HG02970 (cell line): ENCODE data around the gene CCDC85C.

Source experiments
- ATAC-seq: cut with Tn5 transposase; IDR thresholded peaks from one replicate; pipeline ENCODE4 v1.9.1; 2021; ENCODE audit warnings: mild to moderate bottlenecking, moderate library complexity, moderate number of reproducible peaks; ENCODE audit not compliant: unreplicated experiment, low FRiP score

The CCDC85C gene

GRCh38 chr14:99516156-99516870 lies 87.7 kb downstream of the CCDC85C start:
- no peak for ATAC-seq

DNA sequence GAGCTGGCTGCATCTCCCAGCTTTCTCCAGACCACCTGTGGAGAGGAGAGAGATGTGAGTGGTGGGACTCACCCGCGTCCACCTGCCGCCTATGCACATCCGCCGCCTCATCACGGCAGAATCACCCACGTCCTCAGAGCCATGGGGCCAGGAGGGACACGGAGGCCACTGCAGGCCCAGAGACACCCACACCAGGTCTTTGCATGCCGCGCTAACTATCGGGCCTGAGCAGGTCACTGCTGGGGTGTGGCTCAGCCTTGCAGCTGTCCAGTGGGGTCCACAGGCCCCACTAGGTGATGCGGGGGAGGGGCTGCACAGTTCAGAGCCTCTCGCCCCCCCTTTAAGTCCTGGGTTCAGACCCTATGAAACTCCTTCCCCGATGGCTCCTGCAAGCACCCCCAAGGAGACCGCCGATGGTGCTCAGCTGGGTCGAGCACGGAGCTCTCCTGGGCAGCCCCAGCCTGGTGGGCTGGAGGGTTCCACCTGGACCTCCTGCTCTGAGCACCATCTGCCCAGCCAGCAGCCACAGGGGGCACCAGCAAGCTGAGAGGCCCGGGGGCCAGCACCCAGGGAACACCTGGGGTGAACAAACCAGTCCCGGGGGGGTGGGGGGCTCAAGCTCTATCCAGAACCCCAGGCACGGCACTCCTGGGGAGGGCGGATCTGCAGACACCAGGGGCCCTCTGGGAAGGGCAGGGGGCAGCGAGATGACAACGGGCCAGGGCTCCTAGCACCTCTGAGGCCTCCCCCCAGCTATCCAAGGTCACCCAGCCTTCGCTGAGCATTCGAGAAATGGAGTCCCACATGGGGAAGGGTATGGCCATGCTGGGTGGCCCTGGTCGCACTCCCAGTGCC lies 88.5 kb downstream of the CCDC85C start:
- no peak for ATAC-seq

- no peak for ATAC-seq
Measured at GRCh38 chr14:99514552-99515300, 89.3 kb downstream of the CCDC85C start.

DNA sequence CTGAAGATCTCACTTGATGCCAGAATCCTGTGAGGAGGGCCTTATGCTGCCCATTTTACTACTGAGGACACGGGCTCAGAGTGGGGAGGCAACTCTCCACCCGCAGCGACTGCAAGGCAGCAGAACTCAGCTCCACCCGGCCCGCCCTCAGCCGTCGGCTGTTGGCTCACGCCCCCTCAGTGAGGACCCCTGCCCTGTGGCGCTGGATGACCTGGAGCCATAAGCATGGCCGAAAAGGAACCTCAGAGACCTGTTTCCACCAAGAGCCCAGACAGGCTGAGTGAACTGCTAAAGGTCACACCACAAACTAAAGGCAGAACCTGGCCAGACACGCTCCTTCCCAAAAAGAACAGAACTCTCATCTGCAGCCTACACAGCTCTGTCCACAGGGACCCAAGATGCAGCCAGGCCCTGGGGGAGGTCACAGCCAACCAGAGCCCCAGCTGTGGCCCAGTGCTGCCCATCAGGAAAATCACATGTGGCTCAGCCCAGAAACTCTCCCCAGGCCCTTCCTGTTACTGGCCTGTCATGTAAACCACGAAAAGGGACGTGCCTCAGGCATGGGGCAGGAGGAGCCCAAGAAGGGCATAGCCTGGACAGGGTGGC lies 90.0 kb downstream of the CCDC85C start:
- no peak for ATAC-seq

GRCh38 chr14:99513183-99513694 lies 90.8 kb downstream of the CCDC85C start:
- no peak for ATAC-seq

DNA sequence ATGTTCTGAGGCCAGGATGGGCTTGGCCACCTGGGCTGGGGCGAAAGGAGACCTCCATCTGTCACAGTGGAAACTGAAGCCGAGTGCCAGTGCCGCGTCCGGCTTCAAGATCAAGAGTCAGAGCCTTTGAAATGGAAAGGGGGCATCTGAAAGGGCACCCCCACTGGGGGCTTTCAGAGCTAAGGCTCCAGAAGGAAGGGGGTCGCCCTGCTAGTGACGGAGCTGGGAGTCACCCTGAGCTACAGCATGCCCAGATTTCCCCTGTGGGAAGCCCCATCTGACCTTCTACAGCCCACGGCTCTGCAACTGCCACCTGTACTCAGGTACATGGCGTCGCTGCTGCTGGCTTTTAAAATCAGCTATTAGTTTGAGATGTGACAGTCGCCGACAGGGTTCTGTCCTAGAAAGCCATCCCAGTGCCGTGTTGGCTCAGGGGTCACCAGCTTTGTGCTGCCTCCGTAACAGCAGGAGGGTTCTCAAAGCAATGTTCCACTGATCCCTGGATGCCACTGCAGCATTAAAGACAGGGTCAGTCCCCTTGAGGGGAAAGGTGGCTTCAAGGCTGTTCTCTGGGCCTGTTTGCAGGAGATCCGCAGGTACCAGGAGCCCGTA lies 91.3 kb downstream of the CCDC85C start:
- ATAC-seq, result no peak

- no peak for ATAC-seq
Measured at GRCh38 chr14:99512110-99512449, 91.9 kb downstream of the CCDC85C start.

GRCh38 chr14:99511421-99512109 lies 92.4 kb downstream of the CCDC85C start:
- ATAC-seq, result no peak

- no peak for ATAC-seq
Measured at GRCh38 chr14:99510556-99511139, 93.4 kb downstream of the CCDC85C start.

- ATAC-seq, result no peak
Measured at GRCh38 chr14:99509871-99510555, 94.0 kb downstream of the CCDC85C start.

GRCh38 chr14:99508896-99509629 lies 94.9 kb downstream of the CCDC85C start:
- no peak for ATAC-seq

- ATAC-seq, result no peak
Measured at GRCh38 chr14:99507860-99508640, 96.0 kb downstream of the CCDC85C start.

- ATAC-seq, result no peak
Measured at GRCh38 chr14:99506276-99506675, 97.7 kb downstream of the CCDC85C start.

GRCh38 chr14:99505089-99505488 lies 98.9 kb downstream of the CCDC85C start:
- ATAC-seq, result no peak

DNA sequence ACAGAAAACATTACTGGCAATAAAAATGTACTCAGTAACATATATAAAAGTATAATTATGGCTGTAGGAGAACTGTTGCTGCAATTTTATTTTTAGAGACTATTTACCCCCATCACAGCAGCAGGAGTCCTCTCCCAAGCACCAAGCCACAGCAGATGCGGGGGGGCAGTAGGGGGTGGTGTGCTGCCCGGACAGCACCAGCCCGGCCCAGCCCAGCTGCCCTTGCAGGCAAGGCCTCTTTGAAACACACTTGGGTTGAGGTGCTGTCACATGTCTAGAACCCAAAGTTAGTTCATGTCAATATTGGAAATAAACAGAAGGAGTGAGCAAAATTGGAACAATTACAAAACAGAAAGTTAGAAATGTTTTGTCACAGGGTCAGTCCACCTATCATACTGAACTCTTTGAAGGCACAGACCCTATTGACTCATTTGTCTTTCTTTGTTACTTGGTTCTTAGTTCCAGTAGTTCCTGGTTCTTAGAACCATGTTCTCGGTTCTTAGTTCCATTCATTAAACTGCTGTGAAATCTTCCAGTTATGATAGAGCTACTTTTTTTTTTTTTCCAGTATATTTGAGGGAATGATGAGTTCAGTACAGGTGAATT lies 100.1 kb downstream of the CCDC85C start:
- no peak for ATAC-seq

DNA sequence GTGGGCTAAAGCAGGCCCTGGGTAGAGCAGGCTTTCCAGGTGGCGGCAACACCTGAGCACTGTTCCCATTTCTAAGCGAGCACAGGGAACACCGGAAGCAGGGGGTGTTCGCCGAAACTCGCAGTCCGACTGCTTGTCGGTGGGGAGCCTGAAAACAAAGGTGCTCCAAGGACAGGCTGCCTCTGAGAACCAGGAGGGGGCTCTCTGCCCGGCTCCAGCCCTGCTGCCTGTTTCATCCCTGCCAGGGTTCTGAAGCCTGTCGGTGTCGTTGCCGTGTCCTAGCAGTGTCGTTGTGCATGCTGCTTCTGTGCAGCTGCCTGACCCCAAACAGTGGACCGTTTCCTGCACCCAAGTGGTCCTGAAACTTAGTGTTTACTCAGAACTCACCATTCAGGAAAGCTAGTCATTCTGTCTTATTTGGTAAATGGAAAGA lies 101.0 kb downstream of the CCDC85C start:
- no peak for ATAC-seq

- no peak for ATAC-seq
Measured at GRCh38 chr14:99497894-99498293, 106.1 kb downstream of the CCDC85C start.
